HG02938 (cell line): ENCODE measurements around the gene TAF8.

Source experiments
- ATAC-seq: cut with Tn5 transposase; IDR thresholded peaks from one replicate; pipeline ENCODE4 v1.9.1; 2021; ENCODE audit warnings: mild to moderate bottlenecking, moderate library complexity; ENCODE audit not compliant: unreplicated experiment

The TAF8 gene

DNA sequence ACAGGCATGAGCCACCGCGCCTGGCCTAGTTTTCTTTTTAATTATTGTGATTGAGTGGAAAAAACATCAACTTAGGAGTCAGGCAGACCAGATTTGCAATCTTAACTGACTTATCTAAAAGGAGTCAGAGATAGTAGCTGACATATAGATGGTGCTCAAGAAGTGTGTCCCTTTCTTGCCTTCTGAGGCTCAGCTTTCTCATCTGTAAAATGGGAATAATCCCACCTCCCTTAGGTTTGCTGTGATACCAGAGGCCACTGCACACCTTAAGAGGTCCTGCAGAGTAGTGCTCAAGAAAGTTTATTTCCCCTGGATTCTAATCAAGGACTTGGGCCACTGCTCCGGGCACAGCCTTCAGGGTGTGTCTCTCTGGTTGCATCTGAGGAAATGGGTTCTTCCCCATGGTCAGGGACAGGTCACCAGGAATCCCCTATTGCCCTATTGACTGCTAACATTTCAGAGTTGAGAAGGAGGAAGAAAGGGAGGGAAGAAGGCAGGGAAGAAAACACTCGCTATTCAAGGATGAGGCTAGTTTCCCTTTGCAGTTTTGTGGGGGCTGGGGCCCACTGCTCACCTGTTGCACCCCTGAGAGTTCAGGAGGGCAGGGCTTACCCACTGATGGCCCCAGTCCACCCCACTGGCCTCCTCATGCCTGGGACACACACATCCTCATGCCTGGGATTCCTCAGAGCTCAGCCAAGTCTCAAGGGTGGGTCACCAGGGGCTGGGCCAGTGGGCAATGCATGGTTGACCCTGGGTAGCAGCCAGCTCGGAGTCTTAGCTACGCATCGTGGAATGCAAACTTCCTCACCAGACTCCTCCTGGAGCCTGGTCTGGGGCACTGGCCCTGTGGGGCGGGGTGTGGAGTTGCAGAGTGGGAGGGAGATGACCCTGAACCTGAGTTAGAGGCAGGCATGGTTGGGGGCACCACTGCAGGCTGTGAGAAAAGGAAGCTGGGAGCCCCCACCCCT is 70.9 kb downstream of the TAF8 start:
- no peak for ATAC-seq

DNA sequence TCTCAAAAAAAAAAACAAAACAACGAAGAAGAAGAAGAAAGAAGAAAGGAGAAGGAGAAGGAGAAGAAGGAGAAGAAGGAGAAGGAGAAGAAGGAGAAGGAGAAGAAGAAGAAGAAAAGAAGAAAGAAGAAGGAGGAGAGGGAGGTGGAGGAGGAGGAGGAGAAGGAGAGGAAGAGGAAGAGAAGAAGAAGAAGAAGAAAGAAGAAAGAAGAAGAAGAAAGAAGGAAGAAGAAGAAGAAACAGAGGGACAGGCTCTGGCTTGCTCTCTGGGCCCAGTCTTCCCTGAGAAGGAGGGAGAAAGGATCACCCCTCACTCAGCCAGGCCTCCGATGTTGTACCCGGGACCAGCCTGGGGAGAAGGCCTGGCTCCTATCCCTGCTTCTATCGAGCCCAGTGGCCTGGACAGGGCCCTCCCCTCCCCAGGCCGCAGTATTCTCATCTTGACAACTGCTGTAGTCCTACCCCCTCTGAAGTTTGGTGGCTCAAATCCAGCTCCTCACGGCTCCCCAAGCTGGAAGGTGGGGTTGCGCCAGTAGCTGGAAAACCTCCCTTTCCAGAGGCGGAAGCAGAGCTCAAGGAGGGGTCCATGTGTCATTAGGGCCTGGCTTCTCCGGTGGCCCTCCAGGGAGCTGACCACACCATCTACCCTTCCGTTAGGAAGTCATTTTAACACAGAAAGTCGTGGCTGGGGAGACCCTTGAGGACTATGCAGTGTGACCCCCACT is 73.2 kb downstream of the TAF8 start:
- no peak for ATAC-seq

DNA sequence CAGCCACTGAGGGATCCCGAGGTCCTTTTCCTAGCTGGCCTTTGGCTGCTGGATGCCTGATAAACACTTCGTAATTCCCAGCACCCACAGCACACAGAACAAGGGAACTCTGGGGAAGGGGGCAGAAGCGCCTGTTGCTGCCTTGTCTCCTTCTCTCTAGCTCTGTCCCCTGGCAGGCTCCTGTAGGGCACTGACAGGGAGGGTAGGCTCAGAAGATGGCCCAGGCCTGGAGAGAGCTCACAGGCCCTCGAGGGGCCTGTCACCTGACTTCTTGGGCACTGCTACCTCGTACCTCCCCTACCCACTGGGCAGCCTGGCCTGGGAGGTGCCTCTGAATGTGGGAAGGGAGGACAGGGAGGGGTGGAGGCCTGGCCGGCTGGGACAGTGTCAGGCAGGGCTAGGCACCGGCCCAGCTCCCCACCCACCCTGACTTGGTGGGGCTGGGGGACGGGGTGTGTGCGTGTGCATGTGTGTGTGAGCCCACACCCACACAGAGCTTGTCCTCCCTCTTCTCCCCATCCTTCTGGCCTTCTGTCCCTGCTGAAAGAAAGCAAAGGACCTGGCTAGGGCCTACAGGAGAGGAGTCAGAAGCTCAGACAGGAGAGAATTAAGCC is 74.0 kb downstream of the TAF8 start:
- ATAC-seq = no peak

DNA sequence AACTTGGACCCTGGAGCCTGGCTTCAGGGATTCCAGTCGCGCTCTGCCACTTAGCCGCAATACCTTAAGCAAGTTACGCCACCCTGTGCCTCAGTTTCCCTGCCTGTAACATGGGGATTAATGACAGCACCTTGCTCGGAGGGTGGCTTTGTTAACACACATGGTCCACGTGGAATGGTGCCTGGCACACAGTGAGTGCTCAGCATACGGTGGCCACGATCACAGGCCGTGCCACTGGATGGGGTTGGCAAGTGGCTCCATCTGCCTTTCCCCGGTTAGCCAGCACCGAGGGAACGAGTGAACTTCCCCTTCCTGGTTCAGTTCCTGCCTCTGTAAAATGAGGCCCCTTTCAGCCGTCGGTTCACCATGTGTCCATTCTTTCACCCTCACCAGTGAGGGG is 74.9 kb downstream of the TAF8 start:
- ATAC-seq = no peak

DNA sequence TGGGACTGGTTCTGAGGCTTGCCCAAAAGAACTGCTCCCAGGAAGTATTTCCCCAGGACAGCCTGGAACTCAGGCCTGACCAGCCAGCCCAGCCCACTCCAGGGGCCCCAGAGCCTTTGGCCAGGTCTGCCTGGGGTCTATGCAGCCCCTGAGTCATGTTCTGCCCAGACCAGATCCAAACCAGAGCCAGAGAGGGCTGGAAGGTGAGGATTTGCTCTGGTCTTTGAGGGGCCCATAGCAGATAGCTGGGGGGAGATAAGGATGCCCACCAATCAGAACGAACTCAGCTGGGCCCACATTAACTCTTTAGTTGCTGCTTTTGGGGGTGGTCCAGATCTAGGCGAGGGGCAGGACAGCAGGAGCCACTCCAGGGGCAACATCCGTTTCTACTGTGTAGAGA is 75.3 kb downstream of the TAF8 start:
- no peak for ATAC-seq

DNA sequence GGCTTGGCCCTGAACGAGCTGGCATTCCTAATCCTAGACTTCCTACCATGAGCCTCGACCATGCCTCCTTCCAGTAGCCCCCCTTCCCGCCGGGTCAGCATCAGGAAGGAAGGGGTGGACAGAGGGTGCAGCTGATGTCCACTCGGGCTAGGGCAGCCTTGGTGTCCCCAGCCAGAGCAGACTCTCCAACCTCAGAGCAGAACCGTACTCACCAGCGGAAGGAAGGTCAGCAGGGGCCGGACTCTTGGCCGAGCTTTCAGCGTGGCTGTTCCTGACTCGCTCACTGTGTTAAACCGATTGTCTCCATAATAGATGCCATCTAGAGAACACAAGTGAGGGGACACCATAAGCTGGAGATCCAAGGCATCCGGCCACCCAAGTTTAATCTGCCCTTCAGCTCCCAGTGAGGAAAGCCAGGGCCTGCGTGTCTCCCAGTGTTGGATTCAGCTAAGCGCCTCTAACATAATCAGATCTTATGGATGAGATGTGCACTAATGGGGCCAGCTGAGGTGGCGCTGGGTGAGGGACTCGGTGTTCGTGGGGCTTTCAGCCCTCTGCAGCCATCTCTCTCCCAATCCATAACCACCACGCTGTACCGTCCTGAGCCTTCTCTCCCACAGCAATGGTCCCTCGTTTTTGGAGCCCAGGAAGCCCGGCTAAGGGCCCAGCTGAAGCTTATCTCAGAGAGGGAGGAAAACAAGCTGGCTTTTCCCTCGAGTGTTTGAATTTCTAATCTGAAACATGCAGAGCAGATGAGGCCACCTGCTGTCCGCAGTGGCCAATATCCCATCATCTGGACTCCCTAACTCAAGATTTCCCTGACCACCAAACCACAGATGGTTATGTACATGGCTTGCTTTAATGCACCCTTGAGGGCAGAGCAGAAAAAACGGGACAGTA is 78.4 kb downstream of the TAF8 start:
- ATAC-seq = no peak

DNA sequence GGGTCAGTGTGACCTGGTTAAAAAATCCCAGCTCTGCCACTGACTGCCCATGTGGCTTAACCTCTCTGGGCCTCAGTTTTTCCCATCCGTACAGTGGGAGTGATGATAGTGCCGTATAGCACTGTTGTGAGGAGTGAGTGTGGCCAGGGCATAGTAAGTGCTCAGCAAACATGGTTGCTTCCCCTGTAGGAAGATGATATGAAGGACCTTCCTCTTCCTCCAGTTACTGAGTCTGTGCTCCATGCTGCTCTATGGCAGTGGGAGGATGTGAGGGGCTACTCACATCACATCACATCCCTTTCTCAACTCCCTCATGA is 79.0 kb downstream of the TAF8 start:
- no peak for ATAC-seq

DNA sequence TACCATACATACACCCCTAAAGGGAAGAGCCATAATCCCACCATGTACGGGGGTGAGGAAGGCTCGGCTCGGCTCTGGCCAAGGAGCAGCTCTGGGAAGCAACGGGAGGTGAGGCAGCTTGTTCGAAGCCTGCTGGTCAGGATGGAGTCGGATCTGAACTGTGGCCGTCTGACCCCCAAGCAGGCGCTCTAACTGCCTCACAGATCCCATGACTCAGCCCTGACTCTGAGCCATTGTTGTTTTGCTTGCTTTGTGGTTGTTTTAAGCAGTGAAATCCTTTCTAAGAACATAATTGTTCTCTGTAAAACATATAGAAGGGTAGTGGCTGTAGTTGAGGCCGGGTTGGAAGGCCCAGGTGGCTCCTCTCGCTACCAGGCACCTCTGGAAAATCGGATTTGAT is 81.2 kb downstream of the TAF8 start:
- no peak for ATAC-seq

DNA sequence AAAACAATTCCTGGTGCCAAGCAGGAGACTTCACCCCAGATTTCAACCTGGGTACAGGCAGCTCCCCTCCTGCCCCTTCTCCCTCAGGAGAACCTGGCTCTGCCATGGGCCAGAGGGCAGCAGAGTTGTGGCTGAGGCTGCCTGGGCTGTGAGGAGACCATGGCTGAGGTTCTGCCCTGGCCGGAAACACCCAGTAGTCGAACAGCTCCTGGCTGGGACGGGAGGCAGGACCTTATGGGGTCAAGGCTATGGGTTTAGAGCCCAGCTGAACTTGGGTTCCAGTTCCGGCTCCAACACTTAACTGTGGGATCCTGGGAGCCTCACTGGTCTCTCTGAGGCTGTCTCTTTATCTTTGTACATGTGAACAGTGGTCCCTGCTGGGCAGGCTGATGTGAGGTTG is 83.6 kb downstream of the TAF8 start:
- no peak for ATAC-seq

DNA sequence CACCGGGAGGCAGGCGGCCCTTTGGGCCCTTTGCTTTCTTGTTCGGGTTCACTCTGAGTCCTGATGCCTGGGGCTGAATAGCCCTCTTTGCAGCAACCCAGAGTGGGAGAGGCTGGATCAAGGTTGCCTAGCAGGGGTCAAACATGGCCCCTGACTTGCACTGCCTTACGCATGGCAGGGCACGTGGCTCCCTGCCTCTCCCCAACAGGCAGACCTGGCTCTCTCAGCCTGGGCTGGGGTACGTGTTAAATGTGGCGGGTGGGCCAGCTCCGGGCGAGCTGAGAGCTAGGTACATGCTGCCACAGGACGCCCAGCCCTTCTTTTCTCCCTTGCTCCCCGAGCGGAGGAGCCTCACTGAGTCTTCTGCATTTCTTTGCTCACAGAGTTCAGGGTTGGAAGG is 84.8 kb downstream of the TAF8 start:
- no peak for ATAC-seq

DNA sequence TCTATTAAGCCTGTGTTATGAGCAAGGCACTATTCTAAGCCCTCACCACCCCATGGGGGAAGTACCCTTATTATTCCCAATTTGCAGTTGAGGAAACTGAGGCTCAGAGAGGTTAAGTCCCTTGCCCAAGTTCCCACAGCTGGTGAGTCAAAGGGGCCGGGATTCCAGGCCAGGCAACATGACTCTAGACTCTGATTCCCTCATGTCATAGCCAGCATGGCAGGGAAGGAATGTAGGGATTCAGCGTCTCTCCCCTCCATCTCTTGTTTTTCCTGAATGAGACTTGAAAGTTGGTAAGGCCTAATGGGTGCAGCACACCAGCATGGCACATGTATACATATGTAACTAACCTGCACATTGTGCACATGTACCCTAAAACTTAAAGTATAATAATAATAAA is 85.4 kb downstream of the TAF8 start:
- ATAC-seq = no peak

DNA sequence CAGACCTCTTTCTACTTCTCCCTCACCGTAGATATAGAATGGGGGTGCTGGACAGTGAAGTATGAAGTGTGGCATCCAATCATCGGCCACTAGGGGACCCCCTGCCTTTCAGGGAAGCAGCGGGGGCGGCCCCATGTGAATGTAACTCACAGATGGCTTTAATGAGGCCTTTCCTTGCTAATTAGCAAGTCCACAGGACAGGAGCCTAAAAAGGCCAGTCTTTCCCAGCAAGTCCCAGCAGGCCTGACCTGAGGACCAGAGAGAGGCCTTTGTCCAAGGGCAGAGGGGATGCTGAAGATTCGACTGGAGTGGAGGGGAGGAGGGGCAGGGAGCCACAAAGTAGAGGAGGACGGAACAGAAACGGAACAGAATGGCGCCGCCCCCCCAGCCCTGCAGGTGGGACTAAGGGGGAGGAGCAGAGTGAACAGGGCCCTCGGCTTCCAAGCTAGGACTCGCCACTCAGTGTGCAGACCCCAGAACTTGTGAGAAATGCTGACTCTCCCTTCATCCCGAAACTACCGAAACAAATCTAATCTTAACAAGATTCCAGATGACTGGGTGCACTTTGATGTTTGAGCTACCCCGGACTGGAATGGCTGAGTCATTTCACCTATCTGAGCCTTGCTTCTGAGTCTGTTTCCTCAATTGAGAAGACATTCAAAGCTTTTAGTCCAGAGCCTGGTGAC is 86.3 kb downstream of the TAF8 start:
- ATAC-seq = no peak
